Measurements from ENCODE around the gene RASL12.

- TF ChIP-seq CTCF (IDR thresholded peaks at IDR 0.05; ENCODE audit: low read depth, low read length) (peak; percentile 64), POLR2A (IDR thresholded peaks at IDR 0.05; ENCODE audit: extremely low read depth, insufficient read length) (no peak), MYC (IDR thresholded peaks at IDR 0.05; ENCODE audit: low read depth, low read length) (no peak), MAX (IDR thresholded peaks at IDR 0.05; ENCODE audit: low read depth, low read length) (no peak)
Measured at GRCh38 chr15:65032801-65033537, 34.8 kb downstream of the RASL12 start.

Measured in NB4 (cell line).